Measurements from ENCODE around the gene PHC3.

Gene PHC3

GRCh38 chr3:170040418-170040817 is 141.1 kb downstream of the PHC3 start:
- no peak for TF ChIP-seq SIN3A (IDR thresholded peaks at IDR 0.05; ENCODE audit: borderline replicate concordance, insufficient read depth, low read length)
- no peak for TF ChIP-seq POLR2AphosphoS5 (IDR thresholded peaks at IDR 0.05; ENCODE audit: low read depth, low read length)
- no peak for TF ChIP-seq TAF1 (IDR thresholded peaks at IDR 0.05; ENCODE audit: borderline replicate concordance, insufficient read depth, low read length)
- TF ChIP-seq REST (IDR thresholded peaks at IDR 0.05; ENCODE audit: insufficient read depth in 1 of 2, low read depth in 2 of 2, low read length in 2 of 2), result no peak
- TF ChIP-seq FOXP2 (optimal IDR thresholded peaks at IDR 0.05; ENCODE audit: borderline replicate concordance, extremely low read depth, extremely low read length, insufficient read depth), result no peak

DNA sequence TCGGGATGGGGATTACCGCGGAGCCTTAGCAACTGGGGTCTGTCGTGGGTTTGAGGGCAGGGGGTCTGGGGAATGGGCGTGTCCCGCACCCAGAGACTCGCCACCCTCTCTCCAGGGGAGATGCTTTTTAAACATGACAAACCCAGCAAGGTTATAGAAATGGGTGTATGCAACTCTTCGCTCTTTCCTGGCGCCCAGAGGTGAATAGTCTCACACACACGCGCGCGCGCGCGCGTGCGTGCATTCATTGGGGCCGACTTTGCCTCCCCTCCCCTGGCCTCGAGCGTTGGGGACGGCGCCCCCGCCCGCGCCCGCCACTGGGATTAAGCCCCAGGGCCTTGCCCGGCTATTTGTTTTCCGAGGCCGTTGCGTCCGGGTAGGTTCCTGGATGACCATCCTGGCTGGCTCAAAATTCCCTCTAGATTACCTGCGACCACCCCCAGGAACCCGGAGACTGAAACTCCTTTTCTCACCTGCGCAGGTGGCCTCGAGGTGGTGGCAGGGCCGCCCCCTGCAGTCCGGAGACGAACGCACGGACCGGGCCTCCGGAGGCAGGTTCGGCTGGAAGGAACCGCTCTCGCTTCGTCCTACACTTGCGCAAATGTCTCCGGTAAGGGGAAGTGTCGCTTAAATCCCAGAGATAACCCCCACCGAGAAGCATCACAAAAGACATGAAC is 143.0 kb downstream of the PHC3 start:
- TF ChIP-seq REST (IDR thresholded peaks at IDR 0.05; ENCODE audit: insufficient read depth in 1 of 2, low read depth in 2 of 2, low read length in 2 of 2) (no peak), SIN3A (IDR thresholded peaks at IDR 0.05; ENCODE audit: borderline replicate concordance, insufficient read depth, low read length) (no peak), TAF1 (IDR thresholded peaks at IDR 0.05; ENCODE audit: borderline replicate concordance, insufficient read depth, low read length) (no peak), FOXP2 (optimal IDR thresholded peaks at IDR 0.05; ENCODE audit: borderline replicate concordance, extremely low read depth, extremely low read length, insufficient read depth) (no peak), POLR2AphosphoS5 (IDR thresholded peaks at IDR 0.05; ENCODE audit: low read depth, low read length) (no peak)
